ENCODE results near the gene THSD7A. TPM values are rescaled to one million over a fixed set of nuclear protein-coding genes. Genes with fewer than 3 reads are reported as not detected.

THSD7A gene
- total and polyA plus RNA-seq, 2 donors from 2014 or later, result 5.1 to 24.3 TPM

- TF ChIP-seq CTCF (IDR thresholded peaks at IDR 0.05; ENCODE audit: borderline replicate concordance, extremely low read depth, insufficient read depth), result no peak
- H3K9ac ChIP-seq (ENCODE audit: low read length in 3 of 3), result no peak overlapping the region
- no peaks in the 10 kb centered on the region for H3K27me3 ChIP-seq (ENCODE audit: control insufficient read depth, insufficient read depth, low read length)
- DNase-seq (no peak), FAIRE-seq (no peak)
- no peak overlapping the region for H3K4me3 ChIP-seq (ENCODE audit: low read length in 3 of 3)
- no peaks in the 10 kb centered on the region for H3K9me3 ChIP-seq (ENCODE audit: control insufficient read depth in 2 of 3, insufficient read depth in 1 of 3, low read length in 3 of 3)
- no peak overlapping the region for H3K27ac ChIP-seq (ENCODE audit: low read depth in 2 of 2, low read length in 2 of 2)
- no peaks in the 10 kb centered on the region for H3K36me3 ChIP-seq (ENCODE audit: control insufficient read depth in 2 of 3, insufficient read depth in 3 of 3, low read length in 3 of 3)
- intact Hi-C loops (cut with DNase I), result no loop called here
- H3K4me1 ChIP-seq (ENCODE audit: control insufficient read depth in 2 of 3, insufficient read depth in 2 of 3, low read depth in 1 of 3, low read length in 3 of 3), result peaks cover 0 to 1% (median 0%) of the 10 kb centered on the region in 3 donors
These were observed 73.3 kb downstream of the THSD7A start for GRCh38 chr7:11758627-11759111.

GRCh38 chr7:11757153-11757552 lies 74.8 kb downstream of the THSD7A start:
- Histone ChIP-seq H3K9ac (ENCODE audit: low read length in 3 of 3) (no peak overlapping the region), H3K27ac (ENCODE audit: low read depth in 2 of 2, low read length in 2 of 2) (no peak overlapping the region), H3K36me3 (ENCODE audit: control insufficient read depth in 2 of 3, insufficient read depth in 3 of 3, low read length in 3 of 3) (no peaks in the 10 kb centered on the region), H3K9me3 (ENCODE audit: control insufficient read depth in 2 of 3, insufficient read depth in 1 of 3, low read length in 3 of 3) (no peaks in the 10 kb centered on the region), H3K4me1 (ENCODE audit: control insufficient read depth in 2 of 3, insufficient read depth in 2 of 3, low read depth in 1 of 3, low read length in 3 of 3) (peaks cover 0 to 9% (median 3%) of the 10 kb centered on the region in 3 donors), H3K27me3 (ENCODE audit: control insufficient read depth, insufficient read depth, low read length) (no peaks in the 10 kb centered on the region), H3K4me3 (ENCODE audit: low read length in 3 of 3) (no peak overlapping the region)
- FAIRE-seq (no peak), DNase-seq (no peak)
- intact Hi-C loops (cut with DNase I), result no loop called here
- TF ChIP-seq CTCF (IDR thresholded peaks at IDR 0.05; ENCODE audit: borderline replicate concordance, extremely low read depth, insufficient read depth), result no peak

GRCh38 chr7:11754933-11755332 lies 77.1 kb downstream of the THSD7A start:
- no peak for DNase-seq
- H3K4me1 ChIP-seq (ENCODE audit: control insufficient read depth in 2 of 3, insufficient read depth in 2 of 3, low read depth in 1 of 3, low read length in 3 of 3), result peaks cover 0 to 9% (median 3%) of the 10 kb centered on the region in 3 donors
- FAIRE-seq, result no peak
- intact Hi-C loops (cut with DNase I), result no loop called here
- no peaks in the 10 kb centered on the region for H3K36me3 ChIP-seq (ENCODE audit: control insufficient read depth in 2 of 3, insufficient read depth in 3 of 3, low read length in 3 of 3)
- H3K4me3 ChIP-seq (ENCODE audit: low read length in 3 of 3), result no peak overlapping the region
- no peaks in the 10 kb centered on the region for H3K27me3 ChIP-seq (ENCODE audit: control insufficient read depth, insufficient read depth, low read length)
- H3K9me3 ChIP-seq (ENCODE audit: control insufficient read depth in 2 of 3, insufficient read depth in 1 of 3, low read length in 3 of 3), result no peaks in the 10 kb centered on the region
- no peak overlapping the region for H3K27ac ChIP-seq (ENCODE audit: low read depth in 2 of 2, low read length in 2 of 2)
- TF ChIP-seq CTCF (IDR thresholded peaks at IDR 0.05; ENCODE audit: borderline replicate concordance, extremely low read depth, insufficient read depth), result no peak
- no peak overlapping the region for H3K9ac ChIP-seq (ENCODE audit: low read length in 3 of 3)

- Histone ChIP-seq H3K9ac (ENCODE audit: low read length in 3 of 3) (no peak overlapping the region), H3K36me3 (ENCODE audit: control insufficient read depth in 2 of 3, insufficient read depth in 3 of 3, low read length in 3 of 3) (no peaks in the 10 kb centered on the region), H3K4me3 (ENCODE audit: low read length in 3 of 3) (no peak overlapping the region), H3K9me3 (ENCODE audit: control insufficient read depth in 2 of 3, insufficient read depth in 1 of 3, low read length in 3 of 3) (no peaks in the 10 kb centered on the region), H3K27ac (ENCODE audit: low read depth in 2 of 2, low read length in 2 of 2) (no peak overlapping the region), H3K27me3 (ENCODE audit: control insufficient read depth, insufficient read depth, low read length) (no peaks in the 10 kb centered on the region), H3K4me1 (ENCODE audit: control insufficient read depth in 2 of 3, insufficient read depth in 2 of 3, low read depth in 1 of 3, low read length in 3 of 3) (peaks cover 0 to 9% (median 3%) of the 10 kb centered on the region in 3 donors)
- DNase-seq, result no peak
- no peak for FAIRE-seq
- TF ChIP-seq CTCF (IDR thresholded peaks at IDR 0.05; ENCODE audit: borderline replicate concordance, extremely low read depth, insufficient read depth), result no peak
- intact Hi-C loops (cut with DNase I), result no loop called here
These were observed 77.9 kb downstream of the THSD7A start for GRCh38 chr7:11754123-11754522.
